DOHH2 (cell line): ENCODE results near the gene RBBP8NL.

Experiments used
- H3F3A ChIP-seq: fragments of 200-600 bp; sonication (generic), shearing (Covaris generic); 2 replicates; pipeline ENCODE4 v1.6.0; 2016; ENCODE audit warnings: antibody characterized with exemption, mild to moderate bottlenecking; ENCODE audit not compliant: control insufficient read depth, insufficient read depth
- H3K27ac ChIP-seq: fragments of 200-600 bp; sonication (generic); 2 replicates; pipeline ENCODE4 v1.5.1; 2014; ENCODE audit warnings: low read depth, mild to moderate bottlenecking, low read length, moderate library complexity
- H3K27me3 ChIP-seq: fragments of 200-600 bp; sonication (generic); 2 replicates; pipeline ENCODE4 v1.6.1; 2014; ENCODE audit warnings: mild to moderate bottlenecking, low read length, mixed read lengths; ENCODE audit not compliant: control insufficient read depth
- H3K36me3 ChIP-seq: fragments of 200-600 bp; sonication (generic); 2 replicates; pipeline ENCODE4 v1.6.1; 2014; ENCODE audit warnings: mild to moderate bottlenecking, low read length, moderate library complexity, mixed read lengths; ENCODE audit not compliant: control insufficient read depth
- H3K4me1 ChIP-seq: fragments of 200-600 bp; sonication (generic); 2 replicates; pipeline ENCODE4 v1.6.1; 2014; ENCODE audit warnings: mild to moderate bottlenecking, low read length, mixed read lengths; ENCODE audit not compliant: control insufficient read depth
- H3K4me2 ChIP-seq: fragments of 200-600 bp; sonication (generic); 2 replicates; pipeline ENCODE4 v1.6.0; 2014; ENCODE audit warnings: mild to moderate bottlenecking, low read length, moderate library complexity
- H3K4me3 ChIP-seq: fragments of 200-600 bp; sonication (generic); 2 replicates; pipeline ENCODE4 v1.5.1; 2014; ENCODE audit warnings: mild to moderate bottlenecking, low read length, mixed read lengths
- H3K79me2 ChIP-seq: fragments of 200-600 bp; sonication (generic); 2 replicates; pipeline ENCODE4 v1.6.1; 2014; ENCODE audit warnings: mild to moderate bottlenecking, low read length, mixed read lengths; ENCODE audit not compliant: control insufficient read depth
- H3K9me2 ChIP-seq: fragments of 200-600 bp; sonication (generic); replicated peaks from 2 replicates; pipeline ENCODE4 v1.6.1; 2014; ENCODE audit warnings: mild to moderate bottlenecking, low read length, mixed read lengths; ENCODE audit not compliant: control insufficient read depth
- H3K9me3 ChIP-seq: fragments of 200-600 bp; sonication (generic); 2 replicates; pipeline ENCODE4 v1.6.1; 2014; ENCODE audit warnings: antibody characterized with exemption, low read length, mixed read lengths; ENCODE audit not compliant: control insufficient read depth, insufficient read depth
- H4K20me1 ChIP-seq: fragments of 200-600 bp; sonication (generic); 2 replicates; pipeline ENCODE4 v1.6.0; 2014; ENCODE audit warnings: low read depth, mild to moderate bottlenecking, antibody characterized with exemption, low read length, moderate library complexity; ENCODE audit not compliant: control insufficient read depth, insufficient read depth
- CTCF ChIP-seq: fragments of 200-600 bp; sonication (generic); IDR thresholded peaks from one replicate; pipeline ENCODE4 v1.5.1; 2014; ENCODE audit warnings: antibody characterized with exemption, mild to moderate bottlenecking, low read depth, low read length; ENCODE audit not compliant: poor library complexity, severe bottlenecking
- EZH2phosphoT487 ChIP-seq: fragments of 200-600 bp; sonication (generic); IDR thresholded peaks from 2 replicates; pipeline ENCODE4 v1.6.1; 2017; ENCODE audit warnings: borderline replicate concordance, mild to moderate bottlenecking, antibody characterized with exemption, low read length, moderate library complexity, mixed read lengths

The RBBP8NL gene

DNA sequence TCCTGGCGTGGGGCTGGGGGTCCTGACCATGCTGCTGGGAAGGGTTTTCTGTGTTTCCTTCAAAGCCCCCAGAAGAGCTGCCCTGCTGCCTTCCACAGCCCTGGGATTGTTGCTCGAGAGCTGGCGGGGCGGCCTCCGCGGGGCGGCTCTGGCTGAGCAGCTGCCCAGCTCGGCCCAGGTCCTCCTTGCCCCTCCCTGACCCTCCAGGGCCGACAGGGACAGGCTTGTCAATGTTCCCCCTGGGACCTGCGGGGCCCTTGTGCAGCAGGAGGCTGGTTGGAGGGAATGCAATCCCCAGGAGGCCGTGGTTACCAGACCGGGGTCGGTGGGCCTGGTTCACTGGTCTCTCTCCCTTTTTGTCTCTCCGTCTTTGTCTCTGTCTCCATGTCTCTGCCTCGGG is 28.6 kb upstream of the RBBP8NL start:
- no peak overlapping the region for H3K4me2 ChIP-seq
- H3K27me3 ChIP-seq: no peaks in the 10 kb centered on the region
- TF ChIP-seq EZH2phosphoT487: no peak
- no peak for TF ChIP-seq CTCF

DNA sequence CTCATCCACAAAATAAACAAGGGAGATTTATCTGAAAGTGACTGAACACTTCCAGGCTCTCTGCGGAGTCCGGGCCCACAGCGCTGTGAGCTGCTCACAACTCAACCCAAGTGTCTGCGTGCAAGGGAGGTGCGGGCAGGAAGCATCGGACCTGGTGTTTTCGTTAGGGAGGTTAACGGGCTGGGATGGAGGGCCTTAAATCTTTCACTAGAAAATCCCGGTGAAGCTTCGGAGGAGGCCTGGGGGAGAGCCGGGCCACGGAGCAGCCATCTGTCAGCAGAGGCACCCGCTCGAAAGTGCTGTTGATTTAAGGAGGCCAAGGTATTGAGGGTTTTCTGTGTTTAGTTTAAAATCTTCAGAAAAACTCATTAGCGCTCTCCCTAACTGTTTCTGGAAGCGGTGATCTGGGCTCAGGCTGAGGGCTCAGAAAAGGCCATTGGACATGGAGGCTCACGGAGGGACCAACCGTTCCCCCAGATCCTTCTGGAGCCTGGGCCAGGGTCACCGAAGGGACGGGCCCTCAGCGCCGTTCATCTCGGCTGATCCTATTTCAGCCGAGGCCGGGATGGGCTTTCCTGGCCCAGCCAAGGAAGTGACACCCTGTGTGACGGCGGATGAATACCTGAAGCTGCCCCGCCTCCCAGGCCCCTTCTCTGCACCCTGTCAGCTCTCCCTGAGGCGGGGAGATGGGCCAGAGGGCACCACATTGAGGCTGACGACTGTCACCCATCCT is 27.7 kb upstream of the RBBP8NL start:
- Histone ChIP-seq H3K27ac (no peak overlapping the region), H3K4me3 (no peak overlapping the region), H3K27me3 (no peaks in the 10 kb centered on the region), H3K9me2 (no peaks in the 10 kb centered on the region), H3F3A (no peaks in the 10 kb centered on the region), H3K4me1 (no peaks in the 10 kb centered on the region), H4K20me1 (no peaks in the 10 kb centered on the region), H3K4me2 (no peak overlapping the region), H3K36me3 (no peaks in the 10 kb centered on the region), H3K79me2 (no peaks in the 10 kb centered on the region), H3K9me3 (no peaks in the 10 kb centered on the region)
- TF ChIP-seq EZH2phosphoT487 (no peak), CTCF (no peak)

More for the DNA sequence above, 28.6 kb upstream of the RBBP8NL start:
- Histone ChIP-seq H3K9me2 (no peaks in the 10 kb centered on the region), H3K79me2 (no peaks in the 10 kb centered on the region), H4K20me1 (no peaks in the 10 kb centered on the region), H3K9me3 (no peaks in the 10 kb centered on the region), H3F3A (no peaks in the 10 kb centered on the region), H3K4me3 (no peak overlapping the region), H3K27ac (no peak overlapping the region), H3K4me1 (no peaks in the 10 kb centered on the region), H3K36me3 (no peaks in the 10 kb centered on the region)

- no peaks in the 10 kb centered on the region for H3K4me1 ChIP-seq
- no peaks in the 10 kb centered on the region for H3K27me3 ChIP-seq
- H3K4me3 ChIP-seq: no peak overlapping the region
- no peaks in the 10 kb centered on the region for H3K9me2 ChIP-seq
- H3K79me2 ChIP-seq: no peaks in the 10 kb centered on the region
- H4K20me1 ChIP-seq: no peaks in the 10 kb centered on the region
- TF ChIP-seq EZH2phosphoT487 (no peak), CTCF (no peak)
- no peaks in the 10 kb centered on the region for H3K36me3 ChIP-seq
- H3K9me3 ChIP-seq: no peaks in the 10 kb centered on the region
- H3K27ac ChIP-seq: no peak overlapping the region
- H3F3A ChIP-seq: no peaks in the 10 kb centered on the region
- no peak overlapping the region for H3K4me2 ChIP-seq
Measured at GRCh38 chr20:62453186-62453808, 26.0 kb upstream of the RBBP8NL start.
